Stimulated activated naive CD4-positive, alpha-beta T cell (primary cell): ENCODE data around the gene PCGF3.
A peak's percentile ranks its signal among the peaks of the same experiment; 100 is the strongest.
"Not testable (repeated sequence)": the region's sequence is repeated elsewhere in the genome, so short reads cannot be mapped to it uniquely, and the experiment has no call there.

Experiments used
- DNase-seq, 6 experiments: peaks; one replicate each; lab custom pipeline; 2025; lab: John Stamatoyannopoulos, UW

PCGF3 gene

GRCh38 chr4:742742-743311 lies 37.2 kb downstream of the PCGF3 start:
- DNase-seq: peak; percentile 37 to 76 (median 59)

- DNase-seq: no peak
These were observed 38.0 kb downstream of the PCGF3 start for GRCh38 chr4:743463-744211.

- DNase-seq: no peak
These were observed 38.7 kb downstream of the PCGF3 start for GRCh38 chr4:744212-744841.

- DNase-seq: no peak
These were observed 42.0 kb downstream of the PCGF3 start for GRCh38 chr4:747546-748170.

- DNase-seq: no peak
These were observed 42.8 kb downstream of the PCGF3 start for GRCh38 chr4:748461-748860.

- no peak for DNase-seq
These were observed 44.4 kb downstream of the PCGF3 start for GRCh38 chr4:749698-750666.

GRCh38 chr4:751676-752075 lies 46.0 kb downstream of the PCGF3 start:
- no peak for DNase-seq

- DNase-seq: no peak
These were observed 46.7 kb downstream of the PCGF3 start for GRCh38 chr4:752196-752861.

GRCh38 chr4:753186-753585 lies 47.6 kb downstream of the PCGF3 start:
- not testable (repeated sequence) for DNase-seq

- DNase-seq: no peak
These were observed 48.8 kb downstream of the PCGF3 start for GRCh38 chr4:754221-755120.

- no peak for DNase-seq
These were observed 51.5 kb downstream of the PCGF3 start for GRCh38 chr4:757111-757510.

GRCh38 chr4:759810-760209 lies 54.2 kb downstream of the PCGF3 start:
- DNase-seq: not testable (repeated sequence)

GRCh38 chr4:760616-761015 lies 55.0 kb downstream of the PCGF3 start:
- DNase-seq: no peak

GRCh38 chr4:761086-761485 lies 55.5 kb downstream of the PCGF3 start:
- no peak for DNase-seq

- no peak for DNase-seq
These were observed 56.1 kb downstream of the PCGF3 start for GRCh38 chr4:761739-762138.

- no peak for DNase-seq
These were observed 56.9 kb downstream of the PCGF3 start for GRCh38 chr4:762211-763190.

- no peak for DNase-seq
These were observed 57.7 kb downstream of the PCGF3 start for GRCh38 chr4:763191-763810.

GRCh38 chr4:763922-764321 lies 58.3 kb downstream of the PCGF3 start:
- DNase-seq: no peak
